Measurements from ENCODE around the gene ANP32E.
"Not testable (repeated sequence)": the region's sequence is repeated elsewhere in the genome, so short reads cannot be mapped to it uniquely, and the experiment has no call there.

Gene ANP32E

GRCh38 chr1:150256554-150257341 lies 20.8 kb upstream of the ANP32E start:
- DNase-seq, result no peak

DNA sequence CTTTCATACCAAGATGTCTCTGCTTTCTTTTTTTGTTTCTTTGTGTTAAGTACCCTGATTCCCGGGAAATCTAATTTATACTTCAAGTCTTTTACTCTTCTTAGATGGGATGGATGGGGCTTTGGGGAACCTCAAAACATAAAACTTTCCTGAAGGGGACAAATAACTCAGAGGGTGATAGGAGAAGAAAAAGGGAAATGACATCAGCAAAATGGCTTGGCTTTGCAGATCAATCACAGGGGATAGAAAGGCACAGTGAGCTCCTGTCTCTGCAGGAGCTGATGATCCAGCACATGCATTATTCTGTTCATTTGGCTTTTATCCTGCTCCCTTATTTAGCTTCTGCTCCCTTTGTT lies 20.3 kb upstream of the ANP32E start:
- no peak for DNase-seq

- no peak for DNase-seq
Measured at GRCh38 chr1:150249936-150250335, 14.0 kb upstream of the ANP32E start.

DNA sequence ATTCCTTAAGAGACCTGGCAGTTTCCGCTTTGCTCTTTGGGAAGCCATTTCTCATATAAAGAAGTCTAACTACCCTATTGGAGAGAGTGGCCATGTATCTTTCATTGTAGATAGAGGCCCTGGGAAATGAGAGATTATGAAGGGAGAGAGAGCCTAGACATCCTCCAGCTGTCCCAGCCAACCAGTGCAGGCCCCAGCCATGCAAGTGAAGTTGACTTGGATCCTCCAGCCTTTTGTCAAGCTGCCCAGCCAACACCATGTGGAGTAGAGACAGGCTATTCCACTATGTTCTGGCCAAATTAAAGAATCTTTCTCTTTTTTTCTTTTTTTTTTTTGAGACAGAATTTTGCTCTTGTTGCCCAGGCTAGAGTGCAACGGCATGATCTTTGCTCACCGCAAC lies 7.1 kb upstream of the ANP32E start:
- no peak for DNase-seq

DNA sequence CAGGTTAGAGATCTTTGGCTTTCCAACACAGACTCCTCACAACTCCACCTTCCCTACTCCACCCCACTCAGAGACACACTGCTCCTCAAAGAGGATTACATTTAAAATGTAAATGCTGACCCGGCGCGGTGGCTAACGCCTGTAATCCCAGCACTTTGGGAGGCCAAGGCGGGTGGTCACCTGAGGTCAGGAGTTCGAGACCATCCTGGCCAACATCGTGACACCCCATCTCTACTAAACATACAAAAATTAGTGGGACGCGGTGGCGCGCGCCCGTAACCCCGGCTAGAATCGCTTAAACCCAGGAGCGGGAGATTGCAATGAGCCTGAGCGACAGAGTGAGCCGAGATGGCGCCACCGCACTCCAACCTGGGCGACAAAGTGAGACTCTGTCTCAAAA lies 1.8 kb upstream of the ANP32E start:
- DNase-seq, result no peak

DNA sequence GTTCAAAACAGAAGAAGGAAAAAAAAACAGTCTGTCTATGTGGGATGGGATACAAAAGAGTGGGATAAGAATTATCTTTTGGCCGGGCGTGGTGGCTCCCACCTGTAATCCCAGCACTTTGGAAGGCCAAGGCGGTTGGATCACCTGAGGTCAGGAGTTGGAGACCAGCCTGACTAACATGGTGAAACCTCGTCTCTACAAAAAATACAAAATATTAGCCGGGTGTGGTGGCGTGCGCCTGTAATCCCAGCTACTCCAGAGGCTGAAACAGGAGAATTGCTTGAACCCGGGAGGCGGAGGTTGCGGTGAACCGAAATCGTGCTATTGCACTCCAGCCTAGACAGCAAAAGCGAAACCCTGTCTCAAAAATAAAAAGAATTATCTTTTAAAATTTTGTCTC lies 1.3 kb upstream of the ANP32E start:
- not testable (repeated sequence) for DNase-seq

DNA sequence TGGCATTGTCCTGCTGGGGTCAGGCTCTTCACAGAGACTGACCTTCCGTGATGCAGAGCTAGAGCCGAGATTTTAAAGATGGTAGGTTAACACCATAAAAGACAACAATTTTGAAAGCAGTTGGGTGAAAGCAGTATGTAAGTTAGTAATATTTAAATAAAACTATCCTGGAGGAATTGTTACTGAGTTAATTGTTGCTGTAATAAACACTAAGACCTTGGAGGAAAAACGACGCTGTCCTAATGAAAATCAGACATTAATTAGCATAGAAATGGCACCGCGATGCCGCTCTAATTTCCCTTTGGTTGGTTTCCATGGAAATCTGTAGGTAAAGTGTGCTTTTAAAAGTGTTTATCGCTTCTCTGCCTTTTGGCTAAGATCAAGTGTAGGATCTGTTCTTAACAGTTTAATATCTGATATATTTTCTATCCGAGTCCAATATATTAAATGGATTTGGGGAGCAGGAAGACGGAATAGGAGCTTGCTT lies 745 bp upstream of the ANP32E start:
- no peak for DNase-seq

DNA sequence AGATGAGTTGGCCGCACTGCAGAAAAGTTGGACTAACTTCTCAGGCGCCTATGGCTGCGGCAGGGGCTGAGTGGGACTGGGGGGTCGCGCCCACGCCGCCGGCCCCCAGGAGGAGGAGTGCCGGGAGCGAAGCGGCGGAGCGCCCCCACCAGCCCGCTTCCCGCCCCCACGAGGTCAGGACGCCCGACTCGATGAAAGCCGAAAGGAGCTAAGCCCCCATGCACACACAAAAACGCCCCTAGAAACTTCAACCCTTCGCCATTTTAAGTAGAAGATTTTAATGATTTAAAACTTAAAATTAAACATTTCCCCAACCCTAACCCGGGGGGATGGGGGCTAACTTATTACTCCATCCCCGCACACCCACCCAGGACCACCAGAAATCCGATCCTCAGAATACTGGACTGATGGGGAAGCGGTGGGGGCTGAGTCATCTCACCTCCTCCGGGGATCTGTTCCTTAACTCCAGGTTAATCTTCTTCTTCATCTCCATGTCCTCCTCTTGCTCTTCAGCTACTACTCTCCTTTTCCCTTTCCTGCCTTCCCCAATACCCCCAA lies 539 bp downstream of the ANP32E start:
- DNase-seq, result no peak

GRCh38 chr1:150234566-150235293 lies 1.2 kb downstream of the ANP32E start:
- peak; percentile 23 for DNase-seq

DNA sequence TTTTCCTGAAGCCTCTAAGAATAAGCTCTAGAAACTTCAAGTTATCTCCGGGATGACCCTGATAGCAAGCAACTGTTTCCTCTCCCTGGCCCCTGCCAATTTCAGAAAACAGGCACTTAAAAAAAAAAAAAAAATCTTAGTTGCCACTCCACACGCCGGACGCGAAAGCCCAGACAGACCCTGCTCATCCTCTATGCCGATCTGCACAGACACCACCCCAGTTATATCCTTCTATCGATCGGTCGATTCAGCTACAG lies 1.7 kb downstream of the ANP32E start:
- DNase-seq, result no peak

- no peak for DNase-seq
Measured at GRCh38 chr1:150233359-150234308, 2.3 kb downstream of the ANP32E start.

GRCh38 chr1:150232921-150233320 lies 3.0 kb downstream of the ANP32E start:
- DNase-seq, result not testable (repeated sequence)

GRCh38 chr1:150228246-150228645 lies 7.7 kb downstream of the ANP32E start:
- not testable (repeated sequence) for DNase-seq

DNA sequence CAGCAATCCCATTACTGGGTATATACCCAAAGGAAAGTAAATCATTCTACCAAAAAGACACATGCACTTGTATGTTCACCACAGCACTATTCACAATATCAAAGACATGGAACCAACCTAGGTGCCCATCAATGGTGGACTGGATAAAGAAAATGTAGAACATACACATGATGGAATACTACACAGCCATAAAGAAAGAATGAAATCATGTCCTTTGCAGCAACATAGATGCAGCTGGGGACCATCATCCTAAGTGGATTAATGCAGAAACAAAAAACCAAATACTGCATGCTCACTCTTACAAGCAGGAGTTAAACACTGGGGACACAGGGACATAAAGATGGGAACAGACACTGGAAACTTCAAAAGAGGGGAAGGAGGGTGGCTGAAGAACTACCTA lies 8.7 kb downstream of the ANP32E start:
- no peak for DNase-seq

- DNase-seq, result no peak
Measured at GRCh38 chr1:150226486-150226885, 9.4 kb downstream of the ANP32E start.

GRCh38 chr1:150225546-150225945 lies 10.4 kb downstream of the ANP32E start:
- DNase-seq, result no peak

- DNase-seq, result no peak
Measured at GRCh38 chr1:150224983-150225382, 10.9 kb downstream of the ANP32E start.

- no peak for DNase-seq
Measured at GRCh38 chr1:150221552-150221951, 14.4 kb downstream of the ANP32E start.

- not testable (repeated sequence) for DNase-seq
Measured at GRCh38 chr1:150215855-150216254, 20.1 kb downstream of the ANP32E start.

- not testable (repeated sequence) for DNase-seq
Measured at GRCh38 chr1:150214099-150214756, 21.7 kb downstream of the ANP32E start.

GRCh38 chr1:150213170-150214098 lies 22.5 kb downstream of the ANP32E start:
- peak; percentile 93 for DNase-seq
